ENCODE measurements around the gene DCAF17.
"Not testable (repeated sequence)": the region's sequence is repeated elsewhere in the genome, so short reads cannot be mapped to it uniquely, and the experiment has no call there.

DCAF17 gene

DNA sequence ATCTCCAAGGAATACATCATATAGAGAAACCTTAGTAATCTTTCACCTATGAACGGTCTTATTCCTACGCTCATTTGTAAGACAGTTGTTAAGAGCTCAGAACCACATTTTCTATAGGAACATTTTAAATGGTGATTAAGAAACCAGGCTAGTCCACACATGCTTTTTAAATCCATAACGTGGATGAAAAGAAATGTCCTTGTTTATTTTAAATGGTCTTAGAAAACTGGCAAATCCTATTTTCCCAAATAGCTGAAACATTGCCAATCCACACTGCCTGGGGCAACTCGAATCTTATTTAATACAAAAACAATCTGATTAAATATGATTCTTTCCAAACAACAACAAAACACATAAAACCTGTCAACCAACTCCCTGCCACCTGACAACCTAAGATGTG is 23.9 kb upstream of the DCAF17 start:
- DNase-seq (ENCODE audit: low read depth, low spot score) = no peak

DNA sequence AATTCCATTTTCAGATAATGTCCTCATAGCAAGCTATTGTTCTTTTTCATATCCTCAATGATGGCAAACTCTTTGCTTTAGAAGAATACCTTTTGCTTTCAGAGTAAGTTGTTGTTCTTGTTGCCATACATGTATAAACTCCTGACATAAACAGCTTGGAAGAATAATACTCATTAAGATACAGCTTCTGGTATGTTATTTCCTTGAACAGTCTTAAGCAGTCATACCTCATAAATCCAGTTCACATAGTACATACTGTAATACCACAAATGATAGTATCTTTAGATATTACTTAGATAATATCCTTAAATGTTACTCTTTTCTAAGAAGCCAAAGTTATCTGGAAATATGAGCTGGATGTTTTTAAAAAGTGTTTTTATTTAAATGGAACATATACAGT is 23.4 kb upstream of the DCAF17 start:
- DNase-seq (ENCODE audit: low read depth, low spot score) = no peak

DNA sequence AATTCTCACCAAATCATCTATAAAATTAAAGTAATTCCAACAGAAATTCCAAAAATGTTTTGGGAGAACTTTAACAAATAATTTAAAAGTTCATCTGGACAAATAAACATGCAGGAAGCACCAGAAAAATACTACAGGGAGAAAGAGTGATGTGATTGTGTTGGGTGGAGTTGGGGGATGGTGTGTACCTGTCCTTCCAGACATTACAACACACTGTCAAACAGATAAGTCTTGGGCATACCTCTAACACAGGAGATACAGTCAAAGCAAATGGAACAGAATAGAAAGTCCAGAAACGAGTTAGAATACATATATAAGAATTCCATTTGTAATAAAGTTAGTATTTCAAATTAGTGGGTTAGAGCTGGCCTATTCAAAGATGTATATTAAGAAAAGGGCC is 22.8 kb upstream of the DCAF17 start:
- no peak for DNase-seq (ENCODE audit: low read depth, low spot score)

DNA sequence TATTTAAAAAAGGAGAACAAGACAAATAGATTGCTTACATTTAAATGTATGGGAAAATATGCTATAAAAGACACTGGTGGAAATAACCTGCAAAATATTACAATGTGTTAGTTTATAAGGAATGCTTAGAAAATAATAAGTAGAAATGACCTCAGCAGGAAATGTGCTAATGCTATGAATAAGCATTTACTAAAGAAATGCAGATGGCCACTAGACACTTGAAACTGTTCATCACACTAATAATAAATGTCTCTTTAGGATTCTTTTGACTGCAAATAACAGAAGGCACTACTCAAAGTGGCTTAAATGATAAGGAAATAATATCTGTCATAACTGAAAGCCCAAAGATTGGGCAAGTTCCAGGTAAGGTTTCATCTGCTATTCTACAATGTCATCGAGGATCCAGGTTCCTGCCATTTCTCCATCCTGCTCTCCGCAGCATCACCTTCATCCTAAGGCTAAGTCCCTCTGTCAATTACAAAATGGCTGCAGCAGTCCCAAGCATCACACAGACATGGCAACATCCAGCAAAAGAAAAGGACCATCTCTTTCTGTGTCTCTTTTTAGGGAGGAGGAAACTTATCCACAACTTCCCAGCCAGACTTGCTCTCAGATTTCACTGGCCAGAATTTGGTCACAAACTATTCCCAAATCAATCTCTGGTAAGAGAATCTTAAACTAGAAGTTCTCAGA is 22.1 kb upstream of the DCAF17 start:
- DNase-seq (ENCODE audit: low read depth, low spot score) = no peak

DNA sequence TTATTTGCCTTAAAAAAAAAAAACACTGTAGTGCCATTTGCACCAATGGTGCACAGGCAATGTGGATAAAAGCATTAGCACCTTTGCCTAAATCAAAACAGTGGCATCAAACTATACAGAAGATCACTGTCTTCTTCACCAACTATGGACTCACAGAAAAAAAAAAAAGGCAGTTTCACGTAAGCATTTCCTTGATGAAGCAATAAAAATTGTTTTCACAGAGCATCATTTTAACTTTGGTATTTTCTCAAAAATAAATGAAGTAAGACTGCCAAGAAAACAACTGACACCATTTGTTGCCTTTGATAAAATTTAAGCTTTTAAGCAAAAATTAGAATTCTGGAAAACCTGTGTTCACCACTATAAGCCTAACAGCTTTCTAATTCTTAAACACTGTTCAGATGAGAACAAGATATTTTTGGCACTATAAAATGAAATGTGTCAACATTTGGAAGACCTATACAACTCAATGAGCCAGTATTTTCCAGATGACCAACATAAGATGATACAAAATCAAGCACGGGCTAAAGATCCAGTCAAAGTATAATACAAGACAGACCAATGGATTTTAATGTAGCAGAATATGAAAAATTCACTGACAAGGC is 21.4 kb upstream of the DCAF17 start:
- DNase-seq (ENCODE audit: low read depth, low spot score) = no peak

DNA sequence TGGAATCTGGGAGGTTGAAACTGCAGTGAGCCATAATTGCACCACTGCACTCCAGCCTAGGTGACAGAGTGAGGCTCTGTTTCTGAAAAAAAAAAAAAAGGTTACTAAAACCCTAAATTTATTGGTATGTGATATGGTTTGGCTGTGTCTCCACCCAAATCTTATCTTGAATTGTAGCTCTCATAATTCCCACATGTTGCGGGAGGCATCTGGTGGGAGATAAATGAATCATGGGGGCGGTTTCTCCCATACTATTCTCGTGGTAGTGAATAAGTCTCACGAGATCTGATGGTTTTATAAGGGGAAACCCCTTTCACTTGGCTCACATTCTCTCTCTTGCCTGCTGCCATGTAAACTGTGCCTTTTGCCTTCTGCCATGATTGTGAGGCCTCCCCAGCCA is 19.4 kb upstream of the DCAF17 start:
- DNase-seq (ENCODE audit: low read depth, low spot score) = not testable (repeated sequence)

DNA sequence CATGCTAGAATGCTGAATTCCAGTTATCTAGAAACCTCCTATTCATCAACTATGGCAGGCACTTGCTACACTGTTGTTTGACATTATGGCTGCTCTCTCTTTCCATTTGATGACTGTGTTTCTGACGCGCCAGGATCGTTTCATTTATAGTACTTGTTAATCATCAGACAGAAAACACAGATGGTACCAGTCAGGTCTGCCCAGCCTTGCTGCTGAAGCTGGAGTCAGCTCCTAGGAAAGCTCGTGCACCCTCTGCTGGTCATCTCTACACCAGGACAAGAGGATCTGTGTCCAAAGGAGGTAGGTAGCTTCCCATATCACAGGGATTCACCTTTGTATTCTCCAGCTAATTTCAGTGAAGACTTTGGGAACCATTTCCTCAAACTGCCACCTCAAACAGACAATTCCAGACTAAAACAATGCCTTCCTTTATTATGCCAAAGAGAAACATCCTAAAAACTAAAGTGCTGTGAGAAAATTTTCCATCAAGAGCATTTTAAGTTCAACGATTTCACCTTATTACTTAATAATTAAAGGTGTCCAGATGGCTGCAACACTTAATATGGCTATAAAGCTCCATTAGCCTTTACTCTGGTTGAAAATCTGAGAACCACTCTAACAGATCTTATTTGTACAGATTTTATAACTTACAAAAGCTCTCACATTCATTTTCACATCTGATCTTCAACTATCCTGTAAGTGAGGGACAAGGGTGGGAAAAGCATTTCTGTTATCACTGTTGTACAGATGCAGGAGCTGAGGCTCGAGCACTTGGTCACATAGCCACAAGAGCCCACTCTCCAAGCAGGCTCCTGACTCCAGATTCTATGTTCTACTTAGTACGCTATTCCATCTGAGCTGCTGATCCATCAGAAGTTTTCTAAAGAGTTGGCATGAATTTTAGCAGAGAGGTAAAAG is 17.8 kb upstream of the DCAF17 start:
- peak; percentile 80 for DNase-seq (ENCODE audit: low read depth, low spot score)

DNA sequence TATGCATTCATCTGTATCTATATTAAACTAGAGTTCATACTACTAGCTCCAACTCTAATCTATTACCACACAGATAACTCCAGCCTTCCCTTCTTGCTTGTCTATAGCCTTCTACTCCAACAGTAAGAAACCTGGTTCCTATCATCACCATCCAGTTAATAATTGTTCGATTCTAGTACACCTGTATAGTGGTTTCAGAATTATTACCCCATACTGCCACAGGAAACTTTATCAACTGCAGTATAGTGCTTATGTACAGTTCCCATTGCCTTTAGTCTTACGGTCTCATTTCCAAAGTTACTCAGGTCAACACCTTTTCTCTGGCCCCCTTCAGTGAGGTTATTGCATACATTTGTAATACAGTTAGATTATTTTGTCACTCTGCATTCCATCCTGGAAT is 14.7 kb upstream of the DCAF17 start:
- DNase-seq (ENCODE audit: low read depth, low spot score) = no peak

DNA sequence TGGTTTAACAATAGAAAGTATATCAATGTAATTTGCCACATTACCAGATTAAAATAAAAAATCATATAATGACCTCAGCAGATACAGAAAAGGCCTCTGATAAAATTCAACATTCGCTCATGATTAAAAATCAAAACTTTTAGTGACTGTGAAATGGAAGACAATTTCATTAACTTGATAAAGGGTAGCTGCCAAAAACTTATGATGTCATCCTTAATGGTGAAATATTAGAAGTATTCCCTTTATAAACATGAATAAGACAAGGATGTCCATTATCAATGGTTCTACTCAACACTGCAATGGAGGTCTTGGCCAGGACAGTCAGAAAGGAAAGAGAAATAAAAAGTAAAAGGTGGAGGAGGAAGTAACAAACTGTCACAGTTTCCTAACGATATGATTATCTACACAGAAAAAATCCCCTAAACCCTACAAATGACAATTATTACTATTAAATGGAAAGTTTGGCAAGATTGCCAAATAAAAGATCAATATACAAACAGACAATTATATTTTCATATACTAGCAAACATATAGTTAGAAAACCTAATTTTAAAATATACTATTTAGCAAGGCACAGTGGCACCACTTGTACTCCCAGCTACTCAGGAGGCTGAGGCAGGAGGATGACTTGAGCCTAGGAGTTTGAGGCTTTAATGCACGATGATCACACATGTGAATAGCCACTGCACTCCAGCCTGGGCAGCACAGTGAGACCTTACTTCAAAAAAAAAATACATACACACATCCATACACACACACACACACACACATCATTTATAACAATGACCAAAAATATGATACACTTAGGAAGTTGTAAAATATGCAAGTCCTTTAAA is 13.1 kb upstream of the DCAF17 start:
- no peak for DNase-seq (ENCODE audit: low read depth, low spot score)

DNA sequence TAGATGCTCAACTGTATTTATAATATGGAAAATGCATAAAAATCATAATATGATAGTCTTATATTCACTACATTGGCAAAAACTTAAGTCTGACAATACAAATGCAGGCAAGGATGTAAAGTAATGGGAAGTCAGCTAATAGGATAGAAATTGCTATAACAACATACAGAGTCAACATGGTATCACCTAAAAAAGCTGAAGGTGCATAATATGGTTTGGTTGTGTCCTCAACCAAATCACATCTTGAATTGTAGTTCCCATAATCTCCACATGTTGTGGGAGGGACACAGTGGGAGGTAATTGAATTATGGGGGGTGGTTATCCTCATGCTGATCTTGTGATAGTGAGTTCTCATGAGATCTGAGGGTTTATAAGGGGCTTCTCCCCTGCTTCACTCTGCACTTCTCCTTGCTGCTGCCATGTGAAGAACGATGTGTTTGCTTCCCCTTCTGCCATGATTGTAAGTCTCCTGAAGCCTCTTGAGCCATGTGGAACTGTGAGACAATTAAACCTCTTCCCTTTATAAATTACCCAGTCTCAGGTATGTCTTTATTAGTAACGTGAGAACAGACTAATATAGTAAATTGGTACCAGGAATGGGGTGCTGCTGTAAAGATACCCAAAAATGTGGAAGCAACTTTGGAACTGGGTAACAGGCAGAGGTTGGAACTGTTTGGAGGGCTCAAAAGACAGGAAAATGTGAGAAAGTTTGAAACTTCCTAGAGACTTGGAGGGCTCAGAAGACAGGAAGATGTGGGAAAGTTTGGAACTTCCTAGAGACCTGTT is 11.1 kb upstream of the DCAF17 start:
- not testable (repeated sequence) for DNase-seq (ENCODE audit: low read depth, low spot score)

DNA sequence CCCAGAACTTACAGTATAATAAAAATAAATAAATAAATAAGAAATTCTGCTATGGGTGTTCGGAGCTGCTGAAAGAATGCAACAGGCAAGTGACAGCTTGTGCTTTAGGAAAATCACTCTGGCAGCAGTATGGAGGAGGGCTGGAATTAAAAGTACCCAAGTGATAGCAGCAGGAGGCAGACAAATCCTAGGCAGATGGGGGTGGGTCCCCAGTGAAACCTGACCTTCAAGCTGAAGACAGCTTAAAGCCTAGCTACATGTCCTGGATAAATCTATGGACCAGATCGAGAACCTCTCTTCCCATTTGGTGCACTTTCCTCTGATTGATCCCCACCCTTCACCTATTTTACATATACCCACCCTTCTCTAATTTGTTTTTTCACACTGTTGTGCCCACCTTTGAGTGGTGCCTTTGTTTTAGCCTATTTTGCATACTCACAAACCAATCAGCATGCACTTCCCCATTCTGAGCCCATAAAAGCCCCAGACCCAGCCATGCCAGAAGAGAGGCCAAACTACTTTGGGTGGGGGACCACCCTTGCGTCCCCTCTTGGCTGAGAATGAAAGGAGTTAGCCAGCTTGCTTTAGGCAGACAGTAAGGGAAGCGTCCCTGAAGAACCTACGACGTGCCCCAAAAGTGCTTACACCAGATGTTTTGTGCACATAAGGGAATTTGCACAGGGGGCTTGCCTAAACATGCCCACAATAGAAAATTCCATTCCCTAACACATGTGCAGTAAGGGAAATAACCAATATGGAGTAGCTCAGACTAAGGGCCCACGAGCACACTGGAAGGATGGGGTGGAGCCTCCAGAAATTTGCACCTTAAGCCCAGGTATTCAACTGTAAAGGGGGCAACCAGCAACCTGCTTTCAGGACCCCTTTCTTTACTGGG is 3.3 kb upstream of the DCAF17 start:
- no peak for DNase-seq (ENCODE audit: low read depth, low spot score)

DNA sequence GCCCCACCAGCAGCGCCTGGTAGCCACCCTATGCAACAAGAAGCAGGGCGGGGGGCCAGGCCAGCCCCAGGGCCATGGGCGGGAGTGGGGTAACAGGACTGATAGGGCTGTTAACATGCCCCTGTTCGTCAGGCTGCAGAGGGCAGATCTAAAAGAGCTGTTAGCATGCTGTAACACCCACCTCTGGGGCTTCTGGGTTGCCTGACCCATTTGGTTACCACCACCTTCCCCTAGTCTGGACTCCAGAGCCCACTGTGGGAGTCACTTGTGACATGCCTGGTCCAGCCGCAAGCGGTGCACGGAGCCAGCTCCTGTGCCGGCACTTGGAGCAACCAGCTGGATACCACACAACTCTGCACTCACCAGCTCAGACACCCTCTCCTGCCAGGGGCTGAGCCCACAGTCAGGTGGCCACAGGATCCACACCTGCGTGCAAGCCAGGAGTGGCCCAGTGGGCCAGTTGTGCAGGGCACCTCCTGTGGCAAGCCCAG is 2.3 kb upstream of the DCAF17 start:
- DNase-seq (ENCODE audit: low read depth, low spot score) = no peak

DNA sequence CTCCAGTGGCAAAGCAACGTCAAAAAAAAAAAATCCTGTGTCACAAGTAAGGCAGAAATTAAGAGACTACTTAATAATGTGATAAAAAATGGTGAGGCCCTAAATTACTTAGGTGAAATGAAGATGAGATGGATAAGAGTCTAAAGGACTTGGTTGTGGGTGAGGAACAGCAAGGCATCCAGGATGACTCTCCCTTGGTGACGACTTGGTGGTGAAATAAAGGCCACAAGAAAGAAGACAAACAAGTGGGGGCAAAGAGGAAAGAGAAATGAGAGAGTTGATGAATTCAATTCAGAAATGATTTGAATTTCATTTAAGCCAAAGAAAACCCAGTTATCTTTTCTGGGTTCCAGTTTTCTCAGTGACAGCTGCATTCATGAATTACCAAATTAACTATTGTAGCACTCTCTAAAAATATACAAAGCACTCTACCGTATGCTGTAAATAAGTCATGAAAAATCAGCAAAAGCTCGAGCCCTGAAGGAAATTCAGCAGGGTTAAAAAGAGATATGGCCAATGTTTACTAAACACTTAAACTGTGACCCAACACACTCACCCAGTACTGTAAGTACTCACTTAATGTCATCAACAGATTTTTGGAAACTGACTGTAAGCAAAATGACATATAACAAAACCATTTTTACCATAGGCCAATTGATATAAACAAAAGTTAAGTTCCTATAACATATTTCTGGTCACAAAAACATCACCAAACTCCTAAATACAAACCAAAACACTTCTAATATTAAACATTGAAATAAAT is 1.6 kb upstream of the DCAF17 start:
- DNase-seq (ENCODE audit: low read depth, low spot score) = no peak

DNA sequence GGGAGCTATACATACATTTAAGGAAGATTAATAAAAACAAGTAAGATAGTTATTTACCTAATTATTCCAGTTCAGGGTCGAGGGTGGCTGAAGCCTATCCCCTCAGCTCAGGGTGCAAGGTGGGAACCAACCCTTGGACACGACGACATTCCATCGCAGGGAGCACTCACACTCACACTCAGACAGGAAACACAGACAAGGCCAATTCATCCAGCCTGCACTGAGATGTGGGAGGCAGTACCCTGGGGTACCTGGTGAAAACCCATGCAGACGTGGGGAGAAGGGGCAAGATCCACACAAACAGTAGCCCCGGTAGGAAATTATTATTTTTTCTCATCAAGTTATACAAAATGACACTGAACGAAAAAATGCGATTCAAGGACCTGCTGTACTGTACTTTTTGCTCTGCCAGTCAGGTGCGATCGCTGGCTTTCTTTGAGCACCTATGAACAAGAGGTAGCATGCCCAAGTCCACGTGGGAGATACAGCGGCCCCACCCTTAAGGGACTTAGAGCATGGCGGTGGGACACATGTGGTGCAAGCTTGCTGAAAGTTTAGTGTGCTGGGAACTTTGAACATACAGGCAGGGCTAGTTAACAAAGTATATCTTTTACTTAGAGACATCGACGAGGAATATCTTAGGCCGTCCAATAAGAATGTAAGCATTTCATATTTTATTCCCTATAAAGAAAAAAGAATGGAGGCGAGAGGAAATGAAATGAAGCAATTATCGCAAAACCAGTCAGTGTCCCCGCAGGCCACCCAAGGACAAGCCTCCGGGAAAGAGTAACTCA is 860 bp upstream of the DCAF17 start:
- no peak for DNase-seq (ENCODE audit: low read depth, low spot score)

DNA sequence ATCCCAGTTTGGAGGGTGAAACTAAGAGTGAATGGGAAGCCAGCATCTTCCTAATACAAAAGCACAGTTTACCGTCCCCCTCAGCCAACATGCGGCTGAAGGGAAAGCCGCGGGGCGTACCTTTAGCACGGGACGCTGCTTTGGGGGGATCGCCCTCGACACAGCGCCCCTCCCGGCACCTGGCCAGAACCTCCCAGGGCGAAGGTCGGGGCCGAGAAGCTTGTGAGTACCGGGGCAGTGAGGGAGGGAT is 338 bp upstream of the DCAF17 start, which contains the start of gene METTL8:
Gene METTL8, minus strand, starts transcription at position 228 of the 250 bp plus-strand sequence. CDS start 41,805 bp downstream, outside the sequence.
- no peak for DNase-seq (ENCODE audit: low read depth, low spot score)

DNA sequence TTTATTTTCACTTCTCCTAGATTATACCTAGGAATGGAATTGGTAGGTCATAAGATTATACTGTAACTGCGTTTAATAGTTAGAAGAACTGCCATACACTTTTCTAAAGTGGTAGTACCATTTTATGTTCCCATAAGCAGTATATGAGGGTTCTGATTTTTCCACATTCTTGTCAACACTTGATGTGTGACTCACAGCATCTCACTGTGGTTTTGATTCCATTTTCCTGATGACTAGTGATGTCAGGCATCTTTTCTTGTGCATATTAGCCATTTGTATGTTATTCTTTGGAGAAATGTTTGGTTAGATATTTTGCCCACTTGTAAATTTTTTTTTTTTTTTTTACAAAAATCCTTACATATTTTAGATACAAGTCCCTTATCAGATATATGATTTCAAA is 2.3 kb downstream of the DCAF17 start:
- no peak for DNase-seq (ENCODE audit: low read depth, low spot score)

DNA sequence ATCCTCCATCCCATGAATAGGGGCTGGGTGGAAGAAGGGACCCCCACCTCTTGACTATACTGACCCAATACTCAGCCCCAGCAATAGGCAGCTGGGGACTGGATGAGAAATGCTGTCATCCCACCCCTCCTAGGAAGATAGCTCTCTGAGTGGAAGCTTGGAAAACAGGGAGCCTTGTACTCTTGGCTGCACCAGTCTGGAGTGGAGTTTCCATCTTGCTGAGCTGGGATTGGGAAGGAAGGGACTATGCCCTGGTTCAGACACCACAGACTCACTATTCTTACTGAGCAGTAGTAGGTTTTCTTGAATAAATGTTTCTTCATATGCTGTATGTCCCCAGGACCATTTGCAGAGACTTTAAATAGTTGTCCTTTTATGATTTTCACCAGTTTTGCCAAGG is 7.4 kb downstream of the DCAF17 start:
- DNase-seq (ENCODE audit: low read depth, low spot score) = no peak

DNA sequence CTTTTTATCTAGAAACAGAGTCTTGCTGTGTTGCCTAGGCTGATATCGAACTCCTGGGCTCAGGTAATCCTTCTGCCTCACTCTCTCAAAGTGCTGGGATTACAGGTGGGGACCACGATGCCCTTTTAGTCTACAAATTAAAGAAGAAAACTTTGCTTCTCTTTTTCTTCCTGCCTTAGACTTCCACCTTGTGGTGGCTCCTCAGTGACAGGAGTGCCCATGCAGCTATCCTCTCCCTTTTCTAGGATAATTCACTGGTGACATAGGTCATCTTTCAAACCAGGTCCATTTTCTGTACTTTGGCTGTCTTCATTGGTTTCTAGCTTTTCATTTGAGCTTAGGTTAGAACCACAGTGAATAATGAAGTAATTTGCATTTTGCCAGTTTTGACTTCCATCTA is 13.6 kb downstream of the DCAF17 start:
- DNase-seq (ENCODE audit: low read depth, low spot score) = no peak

Measured in iPS DF 19.7 (cell line).